ENCODE data around the gene RTEL1.

Gene RTEL1

GRCh38 chr20:63737945-63738686 is 80.0 kb downstream of the RTEL1 start:
- no peak for DNase-seq (ENCODE audit: low read depth, low spot score)

GRCh38 chr20:63738687-63739129 is 80.6 kb downstream of the RTEL1 start:
- DNase-seq (ENCODE audit: low read depth, low spot score): no peak

GRCh38 chr20:63739130-63740069 is 81.3 kb downstream of the RTEL1 start, which contains the start of gene SLC2A4RG:
SLC2A4RG (plus strand) TSS chr20:63739776; CDS start chr20:63739913, 137 bp downstream.
- no peak for DNase-seq (ENCODE audit: low read depth, low spot score)

- DNase-seq (ENCODE audit: low read depth, low spot score): no peak
Measured at GRCh38 chr20:63740070-63740626, 82.0 kb downstream of the RTEL1 start.

GRCh38 chr20:63740627-63741353 is 82.7 kb downstream of the RTEL1 start:
- peak; percentile 65 for DNase-seq (ENCODE audit: low read depth, low spot score)

- no peak for DNase-seq (ENCODE audit: low read depth, low spot score)
Measured at GRCh38 chr20:63741354-63741675, 83.2 kb downstream of the RTEL1 start.

GRCh38 chr20:63741676-63742380 is 83.7 kb downstream of the RTEL1 start:
- DNase-seq (ENCODE audit: low read depth, low spot score): no peak

GRCh38 chr20:63742381-63743024 is 84.4 kb downstream of the RTEL1 start:
- DNase-seq (ENCODE audit: low read depth, low spot score): no peak

GRCh38 chr20:63743210-63743970 is 85.3 kb downstream of the RTEL1 start:
- DNase-seq (ENCODE audit: low read depth, low spot score): no peak

- DNase-seq (ENCODE audit: low read depth, low spot score): no peak
Measured at GRCh38 chr20:63744158-63744557, 86.0 kb downstream of the RTEL1 start.

GRCh38 chr20:63744574-63745423 is 86.7 kb downstream of the RTEL1 start:
- no peak for DNase-seq (ENCODE audit: low read depth, low spot score)

- DNase-seq (ENCODE audit: low read depth, low spot score): no peak
Measured at GRCh38 chr20:63745424-63745805, 87.3 kb downstream of the RTEL1 start.
